GM18951 (cell line): ENCODE results near the gene PREX1.

Experiments
- POLR2A ChIP-seq: IDR thresholded peaks from 4 replicates; pipeline ENCODE4 v1.6.1; 2011; ENCODE audit warnings: mild to moderate bottlenecking; ENCODE audit not compliant: insufficient read length, insufficient read depth; ENCODE audit errors: extremely low read depth
- in situ Hi-C: fragments of 300-500 bp; cut with MboI; formaldehyde crosslinking; loops from one replicate; pipeline ENCODE4 v1.12.0; 2022; ENCODE audit warnings: low sequenced_read_pairs, mixed read lengths, inconsistent platforms; ENCODE audit not compliant: unreplicated experiment

PREX1 gene

GRCh38 chr20:48673507-48673906 lies 154.3 kb downstream of the PREX1 start:
- no peak for TF ChIP-seq POLR2A
- in situ Hi-C loops = no loop called here

- no peak for TF ChIP-seq POLR2A
- in situ Hi-C loops = no loop called here
Measured at GRCh38 chr20:48672324-48672723, 155.5 kb downstream of the PREX1 start.

- TF ChIP-seq POLR2A = no peak
- in situ Hi-C loops = no loop called here
Measured at GRCh38 chr20:48671141-48671540, 156.7 kb downstream of the PREX1 start.

- TF ChIP-seq POLR2A = no peak
- in situ Hi-C loops = no loop called here
Measured at GRCh38 chr20:48669946-48670605, 157.7 kb downstream of the PREX1 start.

DNA sequence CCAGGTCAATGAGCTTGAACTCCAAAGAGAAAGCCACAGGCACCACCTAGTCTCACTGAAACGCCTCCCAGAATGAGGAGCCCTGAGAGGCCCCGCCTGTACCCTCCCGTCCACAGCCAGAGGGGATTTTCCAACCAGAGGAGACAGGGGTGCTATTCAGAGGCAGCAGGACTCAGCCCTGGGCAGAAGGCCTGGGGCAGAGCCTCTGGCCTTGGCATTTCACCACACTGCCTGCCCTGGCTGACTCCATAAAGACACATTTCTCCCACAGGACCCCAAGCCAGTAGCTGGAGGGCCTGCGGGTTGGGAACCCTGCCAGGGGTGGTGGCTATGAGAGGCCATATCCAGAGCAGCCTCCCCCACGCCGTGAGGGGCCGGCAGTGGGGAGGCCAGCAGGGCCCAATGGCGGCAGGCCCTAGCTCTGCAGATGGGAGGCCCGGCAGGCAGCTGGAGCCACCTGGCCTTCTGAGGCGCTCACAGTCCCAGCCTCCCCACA lies 159.3 kb downstream of the PREX1 start:
- no peak for TF ChIP-seq POLR2A
- in situ Hi-C loops = no loop called here

- TF ChIP-seq POLR2A = no peak
- in situ Hi-C loops = no loop called here
Measured at GRCh38 chr20:48667889-48668413, 159.8 kb downstream of the PREX1 start.

DNA sequence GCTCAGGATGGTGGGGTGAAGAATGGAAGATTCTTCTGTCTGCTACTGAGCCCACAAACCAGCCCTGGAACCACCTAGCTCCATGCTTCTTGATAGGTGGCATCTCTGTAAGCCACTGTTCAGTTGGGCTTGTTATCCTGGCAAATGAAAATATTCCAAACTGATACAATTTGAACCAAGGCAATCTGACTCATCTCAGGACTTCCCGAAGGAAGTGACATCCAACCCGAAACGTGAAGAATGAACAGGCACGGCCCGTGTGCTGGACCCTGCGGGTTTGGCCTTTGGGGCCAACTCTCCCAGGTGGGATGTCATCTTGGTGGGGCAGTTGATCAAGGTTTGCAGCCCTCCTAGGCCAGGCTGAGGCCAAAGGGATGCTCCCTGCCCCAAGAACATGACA lies 160.3 kb downstream of the PREX1 start:
- in situ Hi-C loops = no loop called here
- TF ChIP-seq POLR2A = no peak

- no peak for TF ChIP-seq POLR2A
Measured at GRCh38 chr20:48665785-48666184, 162.0 kb downstream of the PREX1 start.

DNA sequence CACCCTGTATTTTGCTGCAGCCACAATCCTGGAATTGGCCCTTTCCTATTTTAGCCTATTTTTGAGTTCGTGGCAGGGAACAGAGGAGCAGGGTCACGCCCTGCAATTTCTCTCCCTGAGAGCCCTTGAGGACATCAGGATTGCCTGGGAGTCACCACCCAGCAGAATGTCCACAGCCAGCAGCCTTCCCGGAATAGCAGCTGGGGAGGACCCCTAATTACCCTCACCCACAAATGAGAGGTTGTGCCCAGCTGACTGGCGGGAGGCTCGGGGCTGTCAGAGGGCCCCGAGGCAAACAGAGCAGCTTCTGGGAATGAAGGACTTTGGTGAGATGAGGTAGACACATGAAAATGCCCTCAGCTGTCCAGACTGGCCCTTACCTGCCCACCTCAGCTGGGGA lies 165.1 kb downstream of the PREX1 start:
- in situ Hi-C loops = no loop called here
- TF ChIP-seq POLR2A = no peak

More at GRCh38 chr20:48665785-48666184, 162.0 kb downstream of the PREX1 start:
- in situ Hi-C loops = no loop called here

- in situ Hi-C loops = no loop called here
Measured at GRCh38 chr20:48661575-48662455, 166.0 kb downstream of the PREX1 start.

GRCh38 chr20:48660788-48661187 lies 167.0 kb downstream of the PREX1 start:
- no peak for TF ChIP-seq POLR2A
- in situ Hi-C loops = no loop called here

More at GRCh38 chr20:48661575-48662455, 166.0 kb downstream of the PREX1 start:
- no peak for TF ChIP-seq POLR2A

DNA sequence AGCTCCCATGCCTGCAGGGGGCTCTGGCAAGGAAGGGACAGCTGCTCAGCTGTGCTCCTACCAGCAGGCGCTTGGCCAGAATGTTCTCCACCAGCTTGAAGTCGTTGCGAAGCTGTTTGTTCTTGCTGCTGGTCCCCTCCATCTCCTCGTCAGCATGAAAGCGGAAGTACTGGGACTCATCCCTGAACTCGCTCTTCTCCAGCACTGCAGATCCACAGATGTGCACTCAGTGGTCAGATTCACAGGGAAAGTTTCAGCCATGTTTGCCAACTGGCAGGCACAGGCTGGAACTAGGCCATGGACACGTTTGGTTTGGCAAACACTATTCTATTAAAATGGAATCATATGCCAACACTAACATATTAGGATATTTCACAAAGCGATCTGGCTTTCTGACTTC lies 167.9 kb downstream of the PREX1 start:
- in situ Hi-C loops = loop anchor here (5.0 kb wide), 1 partner anchor 247 kb away; no protein-coding TSS in a partner anchor
- TF ChIP-seq POLR2A = no peak

DNA sequence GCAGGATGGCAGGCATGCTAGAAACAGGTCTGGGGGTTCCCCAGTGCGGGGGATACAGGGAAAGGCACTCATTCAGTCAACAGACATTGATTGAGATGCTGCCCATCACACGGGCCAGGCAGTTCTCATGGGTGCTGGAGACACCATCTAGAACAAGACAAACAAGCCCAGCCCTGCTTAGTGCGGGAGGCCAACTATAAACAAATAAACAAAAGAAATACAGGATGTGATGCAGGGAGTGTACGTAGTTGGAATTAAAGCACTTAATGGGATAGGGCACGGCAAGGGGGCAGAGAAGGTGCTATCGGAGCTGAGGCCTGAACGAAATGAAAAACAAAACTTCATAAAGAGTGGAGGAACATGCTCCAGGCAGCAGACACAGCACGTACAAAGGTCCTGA lies 169.3 kb downstream of the PREX1 start:
- in situ Hi-C loops = loop anchor here (5.0 kb wide), 1 partner anchor 249 kb away; no protein-coding TSS in a partner anchor
- no peak for TF ChIP-seq POLR2A
